Measurements from ENCODE around the gene RITA1. TPM values are rescaled to one million over a fixed set of nuclear protein-coding genes. Genes with fewer than 3 reads are reported as not detected.

The RITA1 gene
- total RNA-seq, 1 experiment from 2014 or later: 33.1 TPM

- no peak overlapping the region for H3K27ac ChIP-seq
- H3K27me3 ChIP-seq (replicated peaks): peaks cover 3% of the 10 kb centered on the region; the same call in 1 of the 2 replicates
- no peaks in the 10 kb centered on the region for H3K4me1 ChIP-seq (replicated peaks)
- H3K4me3 ChIP-seq: no peak overlapping the region
- H3K36me3 ChIP-seq: peaks cover 61% of the 10 kb centered on the region
- no peak for DNase-seq (ENCODE audit: low read depth in 1 of 2, low spot score in 2 of 2)
- no peaks in the 10 kb centered on the region for H3K9me3 ChIP-seq (replicated peaks)
Observed at GRCh38 chr12:113159937-113160336, 25.6 kb upstream of the RITA1 start.

- no peak overlapping the region for H3K4me3 ChIP-seq
- no peak for DNase-seq (ENCODE audit: low read depth in 1 of 2, low spot score in 2 of 2)
- H3K9me3 ChIP-seq (replicated peaks): no peaks in the 10 kb centered on the region
- H3K27ac ChIP-seq: no peak overlapping the region
- H3K27me3 ChIP-seq (replicated peaks): no peaks in the 10 kb centered on the region
- peaks cover 76% of the 10 kb centered on the region for H3K36me3 ChIP-seq
- H3K4me1 ChIP-seq (replicated peaks): no peaks in the 10 kb centered on the region
Observed at GRCh38 chr12:113161415-113162016, 24.0 kb upstream of the RITA1 start.

GRCh38 chr12:113162102-113163029 is 23.2 kb upstream of the RITA1 start:
- Histone ChIP-seq H3K27me3 (replicated peaks) (no peaks in the 10 kb centered on the region), H3K4me3 (no peak overlapping the region), H3K4me1 (replicated peaks) (no peaks in the 10 kb centered on the region), H3K9me3 (replicated peaks) (no peaks in the 10 kb centered on the region), H3K36me3 (peaks cover 84% of the 10 kb centered on the region), H3K27ac (no peak overlapping the region)
- DNase-seq (ENCODE audit: low read depth in 1 of 2, low spot score in 2 of 2): no peak

- no peak overlapping the region for H3K27ac ChIP-seq
- no peak for DNase-seq (ENCODE audit: low read depth in 1 of 2, low spot score in 2 of 2)
- no peaks in the 10 kb centered on the region for H3K27me3 ChIP-seq (replicated peaks)
- H3K4me3 ChIP-seq: no peak overlapping the region
- no peaks in the 10 kb centered on the region for H3K4me1 ChIP-seq (replicated peaks)
- H3K36me3 ChIP-seq: peaks cover 88% of the 10 kb centered on the region
- H3K9me3 ChIP-seq (replicated peaks): no peaks in the 10 kb centered on the region
Observed at GRCh38 chr12:113163030-113163360, 22.5 kb upstream of the RITA1 start.

- Histone ChIP-seq H3K27me3 (replicated peaks) (no peaks in the 10 kb centered on the region), H3K4me1 (replicated peaks) (no peaks in the 10 kb centered on the region), H3K36me3 (peaks cover 88% of the 10 kb centered on the region), H3K4me3 (no peak overlapping the region), H3K27ac (no peak overlapping the region), H3K9me3 (replicated peaks) (no peaks in the 10 kb centered on the region)
- no peak for DNase-seq (ENCODE audit: low read depth in 1 of 2, low spot score in 2 of 2)
Observed at GRCh38 chr12:113164014-113164413, 21.5 kb upstream of the RITA1 start.

GRCh38 chr12:113165521-113166450 is 19.7 kb upstream of the RITA1 start:
- Histone ChIP-seq H3K9me3 (replicated peaks) (no peaks in the 10 kb centered on the region), H3K4me1 (replicated peaks) (no peaks in the 10 kb centered on the region), H3K36me3 (peaks cover 88% of the 10 kb centered on the region), H3K27ac (no peak overlapping the region), H3K27me3 (replicated peaks) (no peaks in the 10 kb centered on the region), H3K4me3 (no peak overlapping the region)
- no peak for DNase-seq (ENCODE audit: low read depth in 1 of 2, low spot score in 2 of 2)

- DNase-seq (ENCODE audit: low read depth in 1 of 2, low spot score in 2 of 2): no peak
- H3K9me3 ChIP-seq (replicated peaks): no peaks in the 10 kb centered on the region
- H3K27ac ChIP-seq: no peak overlapping the region
- no peak overlapping the region for H3K4me3 ChIP-seq
- H3K27me3 ChIP-seq (replicated peaks): no peaks in the 10 kb centered on the region
- peaks cover 97% of the 10 kb centered on the region for H3K36me3 ChIP-seq
- H3K4me1 ChIP-seq (replicated peaks): no peaks in the 10 kb centered on the region
Observed at GRCh38 chr12:113167868-113168267, 17.7 kb upstream of the RITA1 start.

- no peak overlapping the region for H3K27ac ChIP-seq
- 0 out of 2 replicates have a peak, but pooled peaks cover 2% of the 10 kb centered on the region for H3K9me3 ChIP-seq (replicated peaks)
- H3K4me1 ChIP-seq (replicated peaks): no peaks in the 10 kb centered on the region
- no peak for DNase-seq (ENCODE audit: low read depth in 1 of 2, low spot score in 2 of 2)
- no peaks in the 10 kb centered on the region; the same call in 1 of the 2 replicates for H3K27me3 ChIP-seq (replicated peaks)
- H3K4me3 ChIP-seq: no peak overlapping the region
- H3K36me3 ChIP-seq: peaks cover 97% of the 10 kb centered on the region
Observed at GRCh38 chr12:113169697-113170096, 15.8 kb upstream of the RITA1 start.

- no peak for DNase-seq (ENCODE audit: low read depth in 1 of 2, low spot score in 2 of 2)
- Histone ChIP-seq H3K36me3 (peaks cover 93% of the 10 kb centered on the region), H3K27ac (no peak overlapping the region), H3K4me3 (no peak overlapping the region), H3K27me3 (replicated peaks) (no peaks in the 10 kb centered on the region; the same call in 1 of the 2 replicates), H3K9me3 (replicated peaks) (0 out of 2 replicates have a peak, but pooled peaks cover 2% of the 10 kb centered on the region), H3K4me1 (replicated peaks) (no peaks in the 10 kb centered on the region)
Observed at GRCh38 chr12:113170457-113170856, 15.1 kb upstream of the RITA1 start.

- H3K27ac ChIP-seq: no peak overlapping the region
- DNase-seq (ENCODE audit: low read depth in 1 of 2, low spot score in 2 of 2): no peak
- no peaks in the 10 kb centered on the region; the same call in 1 of the 2 replicates for H3K27me3 ChIP-seq (replicated peaks)
- H3K4me1 ChIP-seq (replicated peaks): no peaks in the 10 kb centered on the region
- H3K4me3 ChIP-seq: no peak overlapping the region
- 0 out of 2 replicates have a peak, but pooled peaks cover 2% of the 10 kb centered on the region for H3K9me3 ChIP-seq (replicated peaks)
- peaks cover 89% of the 10 kb centered on the region for H3K36me3 ChIP-seq
Observed at GRCh38 chr12:113170926-113171325, 14.6 kb upstream of the RITA1 start.

- DNase-seq (ENCODE audit: low read depth in 1 of 2, low spot score in 2 of 2): no peak
- Histone ChIP-seq H3K27me3 (replicated peaks) (no peaks in the 10 kb centered on the region; the same call in 1 of the 2 replicates), H3K36me3 (peaks cover 89% of the 10 kb centered on the region), H3K4me3 (no peak overlapping the region), H3K9me3 (replicated peaks) (0 out of 2 replicates have a peak, but pooled peaks cover 2% of the 10 kb centered on the region), H3K27ac (no peak overlapping the region), H3K4me1 (replicated peaks) (no peaks in the 10 kb centered on the region)
Observed at GRCh38 chr12:113171543-113171942, 14.0 kb upstream of the RITA1 start.

GRCh38 chr12:113172185-113172584 is 13.3 kb upstream of the RITA1 start:
- peaks cover 89% of the 10 kb centered on the region for H3K36me3 ChIP-seq

GRCh38 chr12:113173081-113173698 is 12.3 kb upstream of the RITA1 start:
- no peak for DNase-seq (ENCODE audit: low read depth in 1 of 2, low spot score in 2 of 2)
- H3K9me3 ChIP-seq (replicated peaks): 0 out of 2 replicates have a peak, but pooled peaks cover 2% of the 10 kb centered on the region
- H3K36me3 ChIP-seq: peaks cover 89% of the 10 kb centered on the region
- no peaks in the 10 kb centered on the region; the same call in 1 of the 2 replicates for H3K27me3 ChIP-seq (replicated peaks)
- H3K4me1 ChIP-seq (replicated peaks): no peaks in the 10 kb centered on the region
- H3K4me3 ChIP-seq: no peak overlapping the region
- H3K27ac ChIP-seq: no peak overlapping the region

More at GRCh38 chr12:113172185-113172584, 13.3 kb upstream of the RITA1 start:
- Histone ChIP-seq H3K4me3 (no peak overlapping the region), H3K27me3 (replicated peaks) (no peaks in the 10 kb centered on the region; the same call in 1 of the 2 replicates), H3K9me3 (replicated peaks) (0 out of 2 replicates have a peak, but pooled peaks cover 2% of the 10 kb centered on the region), H3K4me1 (replicated peaks) (no peaks in the 10 kb centered on the region), H3K27ac (no peak overlapping the region)
- DNase-seq (ENCODE audit: low read depth in 1 of 2, low spot score in 2 of 2): no peak
